ENCODE data around the gene TBC1D9B. TPM values are rescaled to one million over a fixed set of nuclear protein-coding genes. Genes with fewer than 3 reads are reported as not detected.
A peak's percentile ranks its signal among the peaks of the same experiment; 100 is the strongest.
"Not testable (repeated sequence)": the region's sequence is repeated elsewhere in the genome, so short reads cannot be mapped to it uniquely, and the experiment has no call there.

TBC1D9B gene
- polyA plus RNA-seq, 6 donors from 2014 or later = 12.3 to 51.2 (median 21.7) TPM

- DNase-seq (no peak), ATAC-seq (ENCODE audit: low read depth in 2 of 2) (no peak)
- peaks cover 0 to 9% of the 10 kb centered on the region in 2 donors for H3K36me3 Mint-ChIP-seq
- H3K9me3 Mint-ChIP-seq = no peaks in the 10 kb centered on the region
- no peaks in the 10 kb centered on the region for H3K27me3 Mint-ChIP-seq
- peak overlapping the region in 2 of 6 donors; percentile 29 to 63 for H3K27ac Mint-ChIP-seq
- H3K4me1 Mint-ChIP-seq = peaks cover 28 to 48% (median 28%) of the 10 kb centered on the region in 3 donors
- H3K4me3 Mint-ChIP-seq = peak overlapping the region in 1 of 8 donors; percentile 54
These were observed 53.3 kb downstream of the TBC1D9B start for GRCh38 chr5:179854356-179854755.

GRCh38 chr5:179852993-179853547, 54.6 kb downstream of the TBC1D9B start:
- DNase-seq (peak; percentile 65), ATAC-seq (ENCODE audit: low read depth in 2 of 2) (peak; percentile 97 to 98)
- Mint-ChIP-seq H3K4me3 (peak overlapping the region; percentile 43 to 74 (median 48)), H3K36me3 (peaks cover 0 to 9% of the 10 kb centered on the region in 2 donors), H3K27ac (peak overlapping the region; percentile 6 to 71 (median 56)), H3K4me1 (peaks cover 19 to 41% (median 28%) of the 10 kb centered on the region in 3 donors), H3K9me3 (no peaks in the 10 kb centered on the region), H3K27me3 (no peaks in the 10 kb centered on the region)

- H3K36me3 Mint-ChIP-seq = peaks cover 12 to 22% of the 10 kb centered on the region in 2 donors
- peaks cover 0 to 5% (median 3%) of the 10 kb centered on the region in 7 donors for H3K9me3 Mint-ChIP-seq
- no peak for ATAC-seq (ENCODE audit: low read depth in 2 of 2)
- H3K27ac Mint-ChIP-seq = peak overlapping the region in 1 of 6 donors; percentile 57
- DNase-seq = no peak
- H3K4me1 Mint-ChIP-seq = peaks cover 4 to 10% (median 4%) of the 10 kb centered on the region in 3 donors
- no peaks in the 10 kb centered on the region for H3K27me3 Mint-ChIP-seq
- H3K4me3 Mint-ChIP-seq = no peak overlapping the region
These were observed 66.1 kb downstream of the TBC1D9B start for GRCh38 chr5:179841621-179842020.

GRCh38 chr5:179840766-179841165, 66.9 kb downstream of the TBC1D9B start:
- DNase-seq = no peak
- ATAC-seq (ENCODE audit: low read depth in 2 of 2) = no peak
- Mint-ChIP-seq H3K27me3 (no peaks in the 10 kb centered on the region), H3K4me1 (peaks cover 7 to 15% (median 10%) of the 10 kb centered on the region in 3 donors), H3K9me3 (peaks cover 0 to 5% (median 3%) of the 10 kb centered on the region in 7 donors), H3K36me3 (peaks cover 20 to 21% of the 10 kb centered on the region in 2 donors), H3K27ac (no peak overlapping the region), H3K4me3 (no peak overlapping the region)

- no peak for DNase-seq
- peak overlapping the region in 2 of 6 donors; percentile 54 to 66 for H3K27ac Mint-ChIP-seq
- peaks cover 7 to 15% (median 10%) of the 10 kb centered on the region in 3 donors for H3K4me1 Mint-ChIP-seq
- H3K27me3 Mint-ChIP-seq = no peaks in the 10 kb centered on the region
- H3K36me3 Mint-ChIP-seq = peaks cover 20 to 22% of the 10 kb centered on the region in 2 donors
- ATAC-seq (ENCODE audit: low read depth in 2 of 2) = no peak
- peaks cover 0 to 5% (median 3%) of the 10 kb centered on the region in 7 donors for H3K9me3 Mint-ChIP-seq
- H3K4me3 Mint-ChIP-seq = no peak overlapping the region
These were observed 67.4 kb downstream of the TBC1D9B start for GRCh38 chr5:179840321-179840720.

- H3K4me1 Mint-ChIP-seq = peaks cover 7 to 15% (median 10%) of the 10 kb centered on the region in 3 donors
- peaks cover 0 to under 1% (median 0%) of the 10 kb centered on the region in 7 donors for H3K9me3 Mint-ChIP-seq
- ATAC-seq (ENCODE audit: low read depth in 2 of 2) (no peak), DNase-seq (no peak)
- peaks cover 15% of the 10 kb centered on the region in 2 donors for H3K36me3 Mint-ChIP-seq
- peak overlapping the region in 1 of 8 donors; percentile 1 for H3K4me3 Mint-ChIP-seq
- H3K27ac Mint-ChIP-seq = peak overlapping the region in 4 of 6 donors; percentile 33 to 83 (median 54)
- H3K27me3 Mint-ChIP-seq = no peaks in the 10 kb centered on the region
These were observed 68.1 kb downstream of the TBC1D9B start for GRCh38 chr5:179839328-179840256.

- peak overlapping the region in 1 of 8 donors; percentile 56 for H3K4me3 Mint-ChIP-seq
These were observed 70.4 kb downstream of the TBC1D9B start for GRCh38 chr5:179837076-179838011.

GRCh38 chr5:179836225-179837019, 71.3 kb downstream of the TBC1D9B start:
- Mint-ChIP-seq H3K4me3 (peak overlapping the region in 2 of 8 donors; percentile 18 to 57), H3K36me3 (peaks cover 13 to 28% of the 10 kb centered on the region in 2 donors), H3K9me3 (no peaks in the 10 kb centered on the region), H3K27me3 (no peaks in the 10 kb centered on the region), H3K4me1 (peaks cover 10 to 15% (median 11%) of the 10 kb centered on the region in 3 donors), H3K27ac (peak overlapping the region; percentile 72 to 97 (median 90))
- peak; percentile 49 for DNase-seq
- ATAC-seq (ENCODE audit: low read depth in 2 of 2) = peak; percentile 83 to 86

More at GRCh38 chr5:179837076-179838011, 70.4 kb downstream of the TBC1D9B start:
- no peaks in the 10 kb centered on the region for H3K9me3 Mint-ChIP-seq
- peaks cover 7 to 15% (median 10%) of the 10 kb centered on the region in 3 donors for H3K4me1 Mint-ChIP-seq
- DNase-seq = no peak
- H3K36me3 Mint-ChIP-seq = peaks cover 13 to 28% of the 10 kb centered on the region in 2 donors
- peak overlapping the region; percentile 72 to 97 (median 90) for H3K27ac Mint-ChIP-seq
- ATAC-seq (ENCODE audit: low read depth in 2 of 2) = peak in 1 of 2 donors; percentile 2
- no peaks in the 10 kb centered on the region for H3K27me3 Mint-ChIP-seq

- not testable (repeated sequence) for H3K4me3 Mint-ChIP-seq; DNase-seq; H3K9me3 Mint-ChIP-seq; H3K27me3 Mint-ChIP-seq; ATAC-seq (ENCODE audit: low read depth in 2 of 2)
- Mint-ChIP-seq H3K27ac (peak overlapping the region in 1 of 6 donors; percentile 23), H3K36me3 (peaks cover 14 to 31% of the 10 kb centered on the region in 2 donors), H3K4me1 (peaks cover 10 to 16% (median 11%) of the 10 kb centered on the region in 3 donors)
These were observed 72.8 kb downstream of the TBC1D9B start for GRCh38 chr5:179834871-179835270.

GRCh38 chr5:179834120-179834519, 73.6 kb downstream of the TBC1D9B start:
- DNase-seq (no peak), ATAC-seq (ENCODE audit: low read depth in 2 of 2) (no peak)
- no peaks in the 10 kb centered on the region for H3K9me3 Mint-ChIP-seq
- peaks cover 19 to 39% of the 10 kb centered on the region in 2 donors for H3K36me3 Mint-ChIP-seq
- peak overlapping the region in 1 of 6 donors; percentile 64 for H3K27ac Mint-ChIP-seq
- H3K4me3 Mint-ChIP-seq = peak overlapping the region in 1 of 8 donors; percentile 29
- peaks cover 13 to 18% (median 17%) of the 10 kb centered on the region in 3 donors for H3K4me1 Mint-ChIP-seq
- no peaks in the 10 kb centered on the region for H3K27me3 Mint-ChIP-seq

GRCh38 chr5:179833709-179834070, 74.0 kb downstream of the TBC1D9B start:
- no peaks in the 10 kb centered on the region for H3K9me3 Mint-ChIP-seq
- H3K4me1 Mint-ChIP-seq = peaks cover 17 to 22% (median 19%) of the 10 kb centered on the region in 3 donors
- no peaks in the 10 kb centered on the region for H3K27me3 Mint-ChIP-seq
- peaks cover 22 to 43% of the 10 kb centered on the region in 2 donors for H3K36me3 Mint-ChIP-seq
- H3K27ac Mint-ChIP-seq = peak overlapping the region in 4 of 6 donors; percentile 47 to 92 (median 76)
- DNase-seq (no peak), ATAC-seq (ENCODE audit: low read depth in 2 of 2) (no peak)
- no peak overlapping the region for H3K4me3 Mint-ChIP-seq
